ENCODE measurements around the gene HAO1. TPM values are rescaled to one million over a fixed set of nuclear protein-coding genes. Genes with fewer than 3 reads are reported as not detected.

HAO1 gene
- not detected for polyA plus RNA-seq (2012; ENCODE audit: low read depth, missing spikeins)

GRCh38 chr20:7940341-7940740, at the start of gene HAO1:
Gene HAO1, minus strand, starts transcription at chr20:7940458. Its CDS starts 36 bp downstream, at chr20:7940422.
- FAIRE-seq (no peak), DNase-seq (ENCODE audit: insufficient read length, low spot score) (no peak)
- no peak for TF ChIP-seq POLR2A (IDR thresholded peaks at IDR 0.05; ENCODE audit: low read depth, low read length)
- no peak for TF ChIP-seq POU2F2 (IDR thresholded peaks at IDR 0.05; ENCODE audit: low read depth, low read length)
- no peak for TF ChIP-seq TAF1 (IDR thresholded peaks at IDR 0.05; ENCODE audit: low read depth, low read length)
- no peak for TF ChIP-seq SPI1 (IDR thresholded peaks at IDR 0.05; ENCODE audit: low read depth, low read length)
- TF ChIP-seq POLR2AphosphoS5 (IDR thresholded peaks at IDR 0.05; ENCODE audit: low read depth, low read length), result no peak
- TF ChIP-seq PAX5 (IDR thresholded peaks at IDR 0.05; ENCODE audit: insufficient read depth, low read length, severe bottlenecking), result no peak

DNA sequence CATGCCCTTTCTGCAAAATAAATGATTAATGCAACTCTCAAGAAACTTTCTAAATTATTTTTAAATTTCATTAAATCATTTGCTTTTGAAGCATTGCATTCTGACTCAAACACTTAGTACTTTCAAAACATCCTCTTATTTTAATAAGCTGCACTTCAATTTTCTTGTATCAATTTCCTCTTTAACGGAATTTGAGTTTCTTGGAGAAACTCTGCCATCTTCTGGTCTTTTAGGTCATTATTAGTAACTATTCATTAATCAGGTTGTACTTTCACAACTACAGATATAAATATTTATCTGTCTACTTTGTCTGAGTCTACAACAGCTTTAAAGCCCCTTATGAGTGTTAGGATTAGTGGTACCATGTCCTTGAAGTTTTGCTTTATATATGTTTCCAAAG, 49.1 kb upstream of the HAO1 start:
- TF ChIP-seq POLR2AphosphoS5 (IDR thresholded peaks at IDR 0.05; ENCODE audit: low read depth, low read length) (no peak), PAX5 (IDR thresholded peaks at IDR 0.05; ENCODE audit: insufficient read depth, low read length, severe bottlenecking) (no peak), SPI1 (IDR thresholded peaks at IDR 0.05; ENCODE audit: low read depth, low read length) (no peak), POU2F2 (IDR thresholded peaks at IDR 0.05; ENCODE audit: low read depth, low read length) (no peak), TAF1 (IDR thresholded peaks at IDR 0.05; ENCODE audit: low read depth, low read length) (no peak), POLR2A (IDR thresholded peaks at IDR 0.05; ENCODE audit: low read depth, low read length) (no peak)
- DNase-seq (ENCODE audit: insufficient read length, low spot score), result no peak
- no peak for FAIRE-seq

DNA sequence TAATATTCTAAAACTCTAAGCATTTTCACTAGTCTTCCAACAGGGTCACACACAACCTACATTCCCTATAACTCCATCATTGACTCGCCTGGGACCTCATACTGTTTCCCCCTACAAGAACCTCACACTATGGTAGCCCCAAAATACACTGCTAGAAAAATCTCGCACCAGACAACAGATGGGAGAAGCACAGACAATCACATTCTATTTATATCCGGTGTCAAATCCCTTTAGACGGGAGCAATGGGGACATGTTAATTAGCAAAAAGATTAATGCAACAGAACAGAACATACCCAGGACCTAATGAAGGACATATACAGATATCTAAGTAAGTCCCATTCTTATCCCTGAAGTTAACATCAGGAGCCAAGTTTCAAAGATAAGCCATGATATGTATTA, 45.7 kb upstream of the HAO1 start:
- TF ChIP-seq TAF1 (IDR thresholded peaks at IDR 0.05; ENCODE audit: low read depth, low read length), result no peak
- TF ChIP-seq POLR2A (IDR thresholded peaks at IDR 0.05; ENCODE audit: low read depth, low read length), result no peak
- no peak for TF ChIP-seq SPI1 (IDR thresholded peaks at IDR 0.05; ENCODE audit: low read depth, low read length)
- TF ChIP-seq PAX5 (IDR thresholded peaks at IDR 0.05; ENCODE audit: insufficient read depth, low read length, severe bottlenecking), result no peak
- TF ChIP-seq POLR2AphosphoS5 (IDR thresholded peaks at IDR 0.05; ENCODE audit: low read depth, low read length), result no peak
- no peak for TF ChIP-seq POU2F2 (IDR thresholded peaks at IDR 0.05; ENCODE audit: low read depth, low read length)
- FAIRE-seq, result no peak
- DNase-seq (ENCODE audit: insufficient read length, low spot score), result no peak

- TF ChIP-seq POLR2A (IDR thresholded peaks at IDR 0.05; ENCODE audit: low read depth, low read length), result no peak
- no peak for TF ChIP-seq POLR2AphosphoS5 (IDR thresholded peaks at IDR 0.05; ENCODE audit: low read depth, low read length)
- TF ChIP-seq TAF1 (IDR thresholded peaks at IDR 0.05; ENCODE audit: low read depth, low read length), result no peak
- no peak for TF ChIP-seq SPI1 (IDR thresholded peaks at IDR 0.05; ENCODE audit: low read depth, low read length)
- TF ChIP-seq PAX5 (IDR thresholded peaks at IDR 0.05; ENCODE audit: insufficient read depth, low read length, severe bottlenecking), result no peak
- no peak for TF ChIP-seq POU2F2 (IDR thresholded peaks at IDR 0.05; ENCODE audit: low read depth, low read length)
- FAIRE-seq, result no peak
- DNase-seq (ENCODE audit: insufficient read length, low spot score), result no peak
Observed at GRCh38 chr20:7984192-7984591, 43.9 kb upstream of the HAO1 start.

GRCh38 chr20:7981374-7981773, 41.1 kb upstream of the HAO1 start:
- TF ChIP-seq POLR2AphosphoS5 (IDR thresholded peaks at IDR 0.05; ENCODE audit: low read depth, low read length), result no peak
- no peak for TF ChIP-seq POU2F2 (IDR thresholded peaks at IDR 0.05; ENCODE audit: low read depth, low read length)
- no peak for TF ChIP-seq PAX5 (IDR thresholded peaks at IDR 0.05; ENCODE audit: insufficient read depth, low read length, severe bottlenecking)
- TF ChIP-seq SPI1 (IDR thresholded peaks at IDR 0.05; ENCODE audit: low read depth, low read length), result no peak
- TF ChIP-seq TAF1 (IDR thresholded peaks at IDR 0.05; ENCODE audit: low read depth, low read length), result no peak
- no peak for TF ChIP-seq POLR2A (IDR thresholded peaks at IDR 0.05; ENCODE audit: low read depth, low read length)
- no peak for FAIRE-seq
- no peak for DNase-seq (ENCODE audit: insufficient read length, low spot score)

GRCh38 chr20:7980332-7981046, 40.2 kb upstream of the HAO1 start:
- peak; percentile 54 for FAIRE-seq
- TF ChIP-seq POLR2A (IDR thresholded peaks at IDR 0.05; ENCODE audit: low read depth, low read length) (no peak), PAX5 (IDR thresholded peaks at IDR 0.05; ENCODE audit: insufficient read depth, low read length, severe bottlenecking) (no peak), TAF1 (IDR thresholded peaks at IDR 0.05; ENCODE audit: low read depth, low read length) (no peak), POLR2AphosphoS5 (IDR thresholded peaks at IDR 0.05; ENCODE audit: low read depth, low read length) (no peak), SPI1 (IDR thresholded peaks at IDR 0.05; ENCODE audit: low read depth, low read length) (no peak), POU2F2 (IDR thresholded peaks at IDR 0.05; ENCODE audit: low read depth, low read length) (no peak)

DNA sequence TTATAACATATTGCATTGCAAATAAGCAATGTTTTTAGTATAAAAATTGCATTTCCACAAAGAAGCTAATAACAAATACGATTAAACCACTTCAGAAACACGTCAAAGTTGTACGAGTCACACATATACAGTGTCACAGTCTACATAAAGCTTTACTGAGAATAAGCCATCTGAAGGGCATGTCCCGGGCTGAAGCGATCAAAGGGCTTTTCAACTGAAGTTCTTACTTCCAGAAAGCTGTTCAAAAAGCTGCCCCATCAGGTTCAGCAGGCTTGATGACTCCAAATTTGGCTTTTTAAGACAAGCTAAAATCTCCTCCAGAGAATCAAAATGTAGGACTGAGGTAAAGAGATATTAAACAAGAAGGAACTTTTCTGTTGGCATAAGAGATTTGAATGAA, 37.5 kb upstream of the HAO1 start:
- no peak for TF ChIP-seq PAX5 (IDR thresholded peaks at IDR 0.05; ENCODE audit: insufficient read depth, low read length, severe bottlenecking)
- TF ChIP-seq POLR2A (IDR thresholded peaks at IDR 0.05; ENCODE audit: low read depth, low read length), result no peak
- TF ChIP-seq POLR2AphosphoS5 (IDR thresholded peaks at IDR 0.05; ENCODE audit: low read depth, low read length), result no peak
- no peak for TF ChIP-seq POU2F2 (IDR thresholded peaks at IDR 0.05; ENCODE audit: low read depth, low read length)
- no peak for TF ChIP-seq TAF1 (IDR thresholded peaks at IDR 0.05; ENCODE audit: low read depth, low read length)
- no peak for TF ChIP-seq SPI1 (IDR thresholded peaks at IDR 0.05; ENCODE audit: low read depth, low read length)
- FAIRE-seq, result no peak
- DNase-seq (ENCODE audit: insufficient read length, low spot score), result no peak

More at GRCh38 chr20:7980332-7981046, 40.2 kb upstream of the HAO1 start:
- DNase-seq (ENCODE audit: insufficient read length, low spot score), result peak; percentile 12

GRCh38 chr20:7975851-7976414, 35.7 kb upstream of the HAO1 start:
- TF ChIP-seq POLR2AphosphoS5 (IDR thresholded peaks at IDR 0.05; ENCODE audit: low read depth, low read length) (no peak), POLR2A (IDR thresholded peaks at IDR 0.05; ENCODE audit: low read depth, low read length) (no peak), POU2F2 (IDR thresholded peaks at IDR 0.05; ENCODE audit: low read depth, low read length) (no peak), PAX5 (IDR thresholded peaks at IDR 0.05; ENCODE audit: insufficient read depth, low read length, severe bottlenecking) (no peak), SPI1 (IDR thresholded peaks at IDR 0.05; ENCODE audit: low read depth, low read length) (no peak), TAF1 (IDR thresholded peaks at IDR 0.05; ENCODE audit: low read depth, low read length) (no peak)
- FAIRE-seq (no peak), DNase-seq (ENCODE audit: insufficient read length, low spot score) (no peak)

DNA sequence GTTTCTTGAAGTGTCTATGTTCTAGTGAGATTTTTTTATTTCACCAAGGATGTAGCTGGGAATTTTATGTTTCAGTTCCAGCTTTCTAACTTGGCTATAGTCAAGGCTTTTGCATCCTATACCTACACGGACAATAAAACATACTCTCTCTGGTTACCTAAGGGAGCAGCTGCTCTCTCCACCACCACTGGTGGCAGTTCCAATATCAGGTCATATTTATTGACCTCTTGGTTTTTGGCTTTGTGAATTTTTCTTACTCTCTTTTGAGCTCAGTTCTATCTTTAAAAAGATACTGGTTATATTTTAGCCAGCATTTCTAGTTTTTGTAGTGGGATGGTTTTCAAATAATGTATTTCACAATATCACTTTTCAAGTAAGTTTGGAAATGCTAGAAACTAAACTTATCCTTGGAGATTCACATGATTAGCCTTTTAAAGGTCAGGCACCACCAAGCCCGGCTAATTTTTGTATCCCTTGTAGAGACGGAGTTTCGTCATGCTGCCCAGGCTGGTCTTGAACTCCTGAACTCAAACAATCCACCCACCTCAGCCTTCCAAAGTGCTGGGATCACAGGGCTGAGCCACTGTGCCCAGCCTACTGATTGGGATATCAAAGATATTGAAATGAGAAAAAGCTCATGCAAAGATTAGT, 34.7 kb upstream of the HAO1 start:
- no peak for FAIRE-seq
- TF ChIP-seq TAF1 (IDR thresholded peaks at IDR 0.05; ENCODE audit: low read depth, low read length) (no peak), SPI1 (IDR thresholded peaks at IDR 0.05; ENCODE audit: low read depth, low read length) (no peak), POLR2A (IDR thresholded peaks at IDR 0.05; ENCODE audit: low read depth, low read length) (no peak)
- DNase-seq (ENCODE audit: insufficient read length, low spot score), result no peak

Data from GM12891 (cell line).